ENCODE results near the gene OTX1. TPM values are rescaled to one million over a fixed set of nuclear protein-coding genes. Genes with fewer than 3 reads are reported as not detected.

OTX1 gene
- 0.71 to 1.1 TPM (median 0.87 TPM) in 3 replicates for total RNA-seq

DNA sequence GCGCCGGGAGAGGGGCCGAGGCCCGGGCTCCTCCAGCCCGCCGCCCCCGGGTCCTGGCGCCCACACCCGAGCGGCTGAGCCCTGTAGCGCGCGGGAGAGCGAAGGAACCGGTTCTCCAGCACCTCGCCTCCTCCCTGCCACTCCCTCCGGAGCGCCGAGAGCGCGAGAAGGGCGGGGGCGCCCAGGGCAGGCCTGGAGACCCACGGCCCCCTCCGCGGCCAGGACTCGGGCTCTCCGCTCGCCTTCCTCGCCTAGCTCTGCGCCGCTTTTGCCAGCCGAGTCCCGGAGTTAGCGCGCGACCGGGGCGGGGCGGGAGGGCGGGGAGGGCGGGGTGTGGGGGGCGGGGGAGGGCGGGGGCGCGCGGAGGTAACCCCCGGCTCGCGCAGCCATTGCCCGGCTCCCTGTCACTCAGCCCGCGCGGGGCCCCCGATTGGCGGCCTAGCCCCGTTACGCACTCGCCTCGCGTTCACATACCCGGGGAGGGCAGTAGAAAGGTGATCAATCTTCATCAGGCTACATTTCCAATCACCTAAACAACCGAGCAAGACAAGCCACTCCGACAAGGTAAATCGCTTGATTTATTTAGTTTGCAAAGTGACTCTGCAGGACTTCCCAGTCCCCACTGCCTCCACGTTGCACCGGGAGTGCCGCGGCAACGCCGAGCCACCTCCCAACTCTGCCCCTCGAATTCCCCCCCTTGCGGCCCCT is at the start of gene OTX1:
TSS of gene OTX1 (plus strand) at position 497 of the 708 bp plus-strand sequence. CDS start 2,161 bp downstream, outside the sequence.
- Mint-ChIP-seq H3K4me1 (peaks cover 39% of the 10 kb centered on the region), H3K27ac (peak within 1 kb of the TSS; percentile 59), H3K36me3 (peaks cover 5% of the 10 kb centered on the region), H3K27me3 (ENCODE audit: low read depth) (peaks cover 96% of the 10 kb centered on the region), H3K9me3 (no peaks in the 10 kb centered on the region), H3K4me3 (peak within 1 kb of the TSS; percentile 79)
- DNase-seq (ENCODE audit: low spot score in 2 of 2, unreplicated experiment in 2 of 2), result peak; percentile 44 to 76
- TF ChIP-seq, protein P1, sequence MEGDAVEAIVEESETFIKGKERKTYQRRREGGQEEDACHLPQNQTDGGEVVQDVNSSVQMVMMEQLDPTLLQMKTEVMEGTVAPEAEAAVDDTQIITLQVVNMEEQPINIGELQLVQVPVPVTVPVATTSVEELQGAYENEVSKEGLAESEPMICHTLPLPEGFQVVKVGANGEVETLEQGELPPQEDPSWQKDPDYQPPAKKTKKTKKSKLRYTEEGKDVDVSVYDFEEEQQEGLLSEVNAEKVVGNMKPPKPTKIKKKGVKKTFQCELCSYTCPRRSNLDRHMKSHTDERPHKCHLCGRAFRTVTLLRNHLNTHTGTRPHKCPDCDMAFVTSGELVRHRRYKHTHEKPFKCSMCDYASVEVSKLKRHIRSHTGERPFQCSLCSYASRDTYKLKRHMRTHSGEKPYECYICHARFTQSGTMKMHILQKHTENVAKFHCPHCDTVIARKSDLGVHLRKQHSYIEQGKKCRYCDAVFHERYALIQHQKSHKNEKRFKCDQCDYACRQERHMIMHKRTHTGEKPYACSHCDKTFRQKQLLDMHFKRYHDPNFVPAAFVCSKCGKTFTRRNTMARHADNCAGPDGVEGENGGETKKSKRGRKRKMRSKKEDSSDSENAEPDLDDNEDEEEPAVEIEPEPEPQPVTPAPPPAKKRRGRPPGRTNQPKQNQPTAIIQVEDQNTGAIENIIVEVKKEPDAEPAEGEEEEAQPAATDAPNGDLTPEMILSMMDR (IDR thresholded peaks at IDR 0.05; ENCODE audit: unreplicated experiment), result no peak

DNA sequence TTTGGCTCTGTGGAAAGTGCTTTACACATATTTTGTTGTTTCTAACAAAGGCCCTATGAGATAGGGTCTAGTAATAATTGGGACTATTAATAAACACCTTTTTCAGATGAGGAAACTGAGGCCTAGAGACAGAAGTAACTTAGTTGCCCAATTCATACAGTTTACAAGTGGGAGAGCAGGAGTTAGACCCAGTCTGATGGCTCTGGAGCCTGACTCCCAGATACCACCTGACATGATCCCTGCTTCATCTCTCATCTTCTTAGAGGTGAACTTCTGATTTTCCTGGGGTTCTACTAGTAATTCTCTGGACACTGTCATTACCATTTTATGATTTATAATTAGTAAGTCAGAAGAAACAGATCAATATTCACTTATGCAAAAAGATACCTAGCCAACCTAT is 49.1 kb upstream of the OTX1 start:
- H3K36me3 Mint-ChIP-seq, result peaks cover 12% of the 10 kb centered on the region
- peaks cover 3% of the 10 kb centered on the region for H3K4me1 Mint-ChIP-seq
- no peak for DNase-seq (ENCODE audit: low spot score in 2 of 2, unreplicated experiment in 2 of 2)
- TF ChIP-seq, protein P1 (IDR thresholded peaks at IDR 0.05; ENCODE audit: unreplicated experiment), result no peak
- H3K9me3 Mint-ChIP-seq, result peaks cover 4% of the 10 kb centered on the region
- H3K4me3 Mint-ChIP-seq, result no peak overlapping the region
- no peaks in the 10 kb centered on the region for H3K27me3 Mint-ChIP-seq (ENCODE audit: low read depth)
- H3K27ac Mint-ChIP-seq, result no peak overlapping the region

DNA sequence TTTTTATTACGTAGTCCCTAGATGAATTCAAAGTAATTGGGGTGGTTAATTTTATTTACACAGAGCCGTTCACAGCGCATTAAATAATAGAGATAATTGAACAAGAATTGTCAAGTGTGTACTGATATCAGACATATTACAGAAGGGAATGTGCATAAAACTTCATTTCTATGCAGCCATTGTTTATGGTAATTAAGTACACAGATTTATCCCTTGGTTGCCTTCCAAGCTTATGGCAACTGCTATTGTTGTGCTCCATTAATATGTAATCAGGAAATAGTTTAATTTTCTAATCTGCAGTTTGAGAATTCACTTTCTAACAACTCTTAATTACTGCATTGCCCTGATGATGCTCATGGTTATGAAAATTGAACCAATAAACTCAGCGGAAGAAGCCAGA is 47.3 kb upstream of the OTX1 start:
- TF ChIP-seq, protein P1 (IDR thresholded peaks at IDR 0.05; ENCODE audit: unreplicated experiment), result no peak
- H3K36me3 Mint-ChIP-seq, result peaks cover 7% of the 10 kb centered on the region
- H3K27me3 Mint-ChIP-seq (ENCODE audit: low read depth), result no peaks in the 10 kb centered on the region
- H3K4me1 Mint-ChIP-seq, result peaks cover 3% of the 10 kb centered on the region
- no peak overlapping the region for H3K27ac Mint-ChIP-seq
- no peak overlapping the region for H3K4me3 Mint-ChIP-seq
- peaks cover 4% of the 10 kb centered on the region for H3K9me3 Mint-ChIP-seq
- no peak for DNase-seq (ENCODE audit: low spot score in 2 of 2, unreplicated experiment in 2 of 2)

DNA sequence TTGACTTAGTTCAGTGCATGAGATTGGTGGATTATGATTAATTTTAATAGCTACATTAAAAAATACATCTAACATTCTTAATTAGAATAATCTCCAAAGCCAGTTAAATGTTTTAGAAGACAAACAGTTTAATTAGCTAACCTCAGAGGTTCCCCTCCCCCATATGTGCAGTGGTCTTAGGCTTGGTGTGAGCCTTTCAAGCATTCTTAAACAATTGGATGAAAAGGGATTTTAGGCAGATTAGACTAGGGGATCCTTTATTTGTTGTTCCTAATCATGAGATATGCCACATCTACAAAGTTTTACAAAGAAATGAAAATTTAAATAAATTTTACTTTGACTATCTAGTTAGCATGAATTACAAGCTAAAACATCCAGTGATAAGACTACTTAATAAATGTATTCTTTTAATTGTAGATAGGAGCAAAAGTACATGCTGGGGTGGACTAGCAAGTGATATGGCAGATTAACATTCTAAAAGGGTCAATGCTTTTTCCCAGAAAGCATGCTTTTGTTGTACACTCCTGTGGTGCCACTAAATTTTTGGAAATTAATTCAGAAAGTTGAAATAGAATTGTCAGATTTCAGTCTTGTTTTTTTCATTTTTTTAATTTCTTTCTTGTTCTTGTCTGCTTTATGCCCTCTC is 42.7 kb upstream of the OTX1 start:
- H3K4me3 Mint-ChIP-seq, result no peak overlapping the region
- no peak overlapping the region for H3K27ac Mint-ChIP-seq
- no peaks in the 10 kb centered on the region for H3K27me3 Mint-ChIP-seq (ENCODE audit: low read depth)
- H3K4me1 Mint-ChIP-seq, result peaks cover 8% of the 10 kb centered on the region
- peaks cover 6% of the 10 kb centered on the region for H3K36me3 Mint-ChIP-seq
- no peak for DNase-seq (ENCODE audit: low spot score in 2 of 2, unreplicated experiment in 2 of 2)
- no peaks in the 10 kb centered on the region for H3K9me3 Mint-ChIP-seq
- TF ChIP-seq, protein P1 (IDR thresholded peaks at IDR 0.05; ENCODE audit: unreplicated experiment), result no peak

DNA sequence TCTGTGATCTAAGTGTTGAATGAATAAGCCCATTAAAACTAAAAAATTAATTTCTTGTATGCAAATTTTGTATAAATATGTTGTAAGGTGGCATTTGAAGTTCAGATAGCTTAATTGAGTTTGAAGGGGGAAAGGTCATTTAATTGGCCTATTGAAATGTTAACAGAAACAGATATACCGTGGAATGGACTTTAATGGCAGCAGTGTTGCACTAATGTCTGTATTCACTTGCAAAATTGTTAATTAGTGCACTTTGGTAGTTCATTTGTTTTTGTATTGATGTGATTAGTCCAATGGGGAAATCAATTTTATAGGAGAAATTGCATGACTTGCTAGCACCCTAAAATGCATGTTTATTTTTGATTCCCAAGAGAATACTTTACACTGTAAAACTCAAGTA is 41.8 kb upstream of the OTX1 start:
- peaks cover 8% of the 10 kb centered on the region for H3K4me1 Mint-ChIP-seq
- H3K27ac Mint-ChIP-seq, result no peak overlapping the region
- H3K9me3 Mint-ChIP-seq, result peaks cover 5% of the 10 kb centered on the region
- H3K4me3 Mint-ChIP-seq, result no peak overlapping the region
- TF ChIP-seq, protein P1 (IDR thresholded peaks at IDR 0.05; ENCODE audit: unreplicated experiment), result no peak
- H3K27me3 Mint-ChIP-seq (ENCODE audit: low read depth), result no peaks in the 10 kb centered on the region
- no peak for DNase-seq (ENCODE audit: low spot score in 2 of 2, unreplicated experiment in 2 of 2)
- peaks cover 13% of the 10 kb centered on the region for H3K36me3 Mint-ChIP-seq

Data from mesothelial cell of epicardium (in vitro differentiated cells).